T-helper 9 cell (primary cell): ENCODE measurements around the gene MEP1A.

Source experiments
- DNase-seq: peaks from one replicate; pipeline ENCODE4 v3.0.0-alpha.2; 2020

Gene MEP1A

DNA sequence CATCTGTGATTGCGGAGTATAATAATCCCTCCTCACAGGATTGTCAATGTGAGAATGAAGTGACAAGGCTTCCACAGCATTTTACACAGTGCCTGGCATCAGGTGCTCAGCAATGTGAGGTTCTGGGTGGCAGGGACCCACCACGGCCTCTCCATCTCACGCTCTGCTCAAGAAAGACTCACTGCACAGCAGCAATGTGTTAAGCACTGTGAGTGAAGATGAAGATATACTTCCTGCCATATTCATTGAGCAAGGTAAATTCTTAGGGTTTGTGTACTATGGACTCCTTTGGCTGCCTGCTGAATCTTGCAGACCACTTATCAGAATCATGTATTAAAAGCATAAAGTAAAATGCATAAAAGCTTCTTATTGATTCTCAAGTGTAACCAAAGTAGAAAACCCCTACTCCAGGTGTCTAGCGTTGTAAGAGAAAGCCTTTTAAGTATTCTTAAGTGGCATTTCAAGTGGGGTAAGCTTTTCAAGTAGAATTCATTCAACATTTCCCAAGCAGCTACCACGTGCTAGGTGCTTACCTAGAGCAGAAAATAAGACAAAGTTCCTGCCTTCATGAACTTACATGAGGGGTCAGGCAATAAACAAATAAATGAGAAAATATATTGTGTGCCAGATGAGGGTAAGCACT lies 17.0 kb upstream of the MEP1A start:
- no peak for DNase-seq

DNA sequence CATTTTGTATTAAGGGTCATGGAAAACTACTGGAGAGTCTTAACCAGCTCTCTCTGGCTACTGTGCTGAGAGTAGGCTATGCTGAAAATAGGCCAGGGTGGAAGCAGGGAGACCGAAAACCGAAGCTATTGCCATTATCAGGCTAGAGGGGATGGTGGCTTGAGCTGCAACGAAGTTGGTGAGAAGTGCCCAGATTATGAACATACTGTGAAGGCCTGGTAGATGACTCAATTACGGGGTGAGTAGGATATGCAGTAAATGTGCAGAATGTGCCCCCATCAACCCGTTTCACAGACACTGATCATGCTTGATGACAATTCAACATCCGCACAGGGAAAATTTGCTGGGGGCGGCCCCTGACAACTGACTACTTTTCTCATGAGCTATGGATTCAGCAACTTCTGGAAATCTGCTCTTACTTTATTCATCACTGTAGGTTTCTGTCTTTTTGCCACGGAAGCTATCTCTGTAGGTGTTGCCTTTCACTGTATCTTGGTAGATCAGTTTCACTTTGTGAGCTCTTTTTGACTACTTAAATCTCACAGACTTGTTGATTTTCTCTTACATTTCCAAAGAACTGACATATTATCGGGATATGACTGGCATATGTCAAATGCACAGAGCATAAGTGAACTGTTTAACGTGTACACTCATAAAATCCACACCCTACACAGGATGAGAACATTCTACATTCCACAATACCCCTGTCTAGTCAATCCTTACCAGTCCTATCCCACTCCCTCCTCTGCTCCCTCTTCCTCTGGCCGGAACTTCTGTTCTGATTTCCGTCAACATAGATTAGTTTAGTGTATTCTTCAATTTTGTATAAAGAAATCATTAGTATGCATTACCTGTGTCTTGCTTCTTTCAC lies 15.5 kb upstream of the MEP1A start:
- no peak for DNase-seq

DNA sequence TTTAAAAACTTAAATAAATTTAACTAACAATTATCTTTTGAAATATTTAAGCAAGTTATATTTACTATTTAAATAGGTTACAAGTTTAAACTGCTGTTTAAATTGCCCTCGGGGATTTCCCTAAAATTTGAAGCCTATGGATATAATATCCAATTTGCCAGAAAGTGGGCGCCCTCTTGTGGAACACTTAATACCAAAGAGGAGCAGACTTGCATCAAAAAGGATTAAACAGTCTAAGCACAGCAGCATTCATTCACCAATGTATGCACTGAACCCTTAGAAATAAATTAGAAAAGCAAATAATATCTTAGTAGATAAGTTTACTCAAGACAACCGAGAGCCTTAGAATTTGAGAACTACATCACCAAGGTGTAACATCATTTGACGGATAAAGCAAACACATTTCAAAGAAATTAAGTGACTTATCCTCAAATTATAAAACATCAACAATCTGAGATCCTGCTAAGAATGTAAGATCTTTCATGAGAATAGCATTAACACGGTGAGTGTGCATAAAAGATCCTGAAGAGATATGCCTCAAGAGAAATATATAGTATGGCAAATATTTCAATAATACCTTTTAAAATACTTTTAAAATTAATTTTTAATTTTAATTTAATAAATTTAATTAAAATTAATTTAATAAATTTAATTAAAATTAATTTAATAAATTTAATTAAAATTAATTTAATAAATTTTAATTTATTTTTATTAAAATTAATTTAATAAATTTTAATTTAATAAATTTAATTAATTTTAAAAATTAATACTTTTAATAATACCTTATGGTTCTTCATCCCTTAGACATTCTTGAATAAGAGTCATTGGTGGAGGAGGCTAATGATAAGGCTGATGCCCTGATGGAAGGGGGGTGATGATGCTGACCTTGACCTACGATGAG lies 11.5 kb upstream of the MEP1A start:
- DNase-seq, result no peak

DNA sequence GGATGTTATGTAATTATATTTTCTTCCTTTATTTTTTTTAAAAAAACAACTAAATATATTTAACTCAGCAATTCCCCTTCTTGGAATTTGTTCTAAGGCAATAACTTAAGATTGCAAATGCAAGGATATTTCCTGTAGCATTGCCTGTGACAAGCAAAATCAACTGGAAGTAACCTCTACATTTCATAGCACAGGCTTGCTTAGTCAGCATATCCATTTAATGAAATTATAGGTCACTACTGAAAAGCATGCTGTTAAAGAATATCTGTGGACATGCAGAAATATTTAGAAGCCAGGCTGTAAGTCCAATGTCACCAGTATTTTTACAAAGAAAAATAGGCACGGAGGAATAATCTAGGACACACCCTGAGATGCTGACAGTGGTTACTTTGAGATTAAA lies 8.7 kb upstream of the MEP1A start:
- DNase-seq, result no peak

DNA sequence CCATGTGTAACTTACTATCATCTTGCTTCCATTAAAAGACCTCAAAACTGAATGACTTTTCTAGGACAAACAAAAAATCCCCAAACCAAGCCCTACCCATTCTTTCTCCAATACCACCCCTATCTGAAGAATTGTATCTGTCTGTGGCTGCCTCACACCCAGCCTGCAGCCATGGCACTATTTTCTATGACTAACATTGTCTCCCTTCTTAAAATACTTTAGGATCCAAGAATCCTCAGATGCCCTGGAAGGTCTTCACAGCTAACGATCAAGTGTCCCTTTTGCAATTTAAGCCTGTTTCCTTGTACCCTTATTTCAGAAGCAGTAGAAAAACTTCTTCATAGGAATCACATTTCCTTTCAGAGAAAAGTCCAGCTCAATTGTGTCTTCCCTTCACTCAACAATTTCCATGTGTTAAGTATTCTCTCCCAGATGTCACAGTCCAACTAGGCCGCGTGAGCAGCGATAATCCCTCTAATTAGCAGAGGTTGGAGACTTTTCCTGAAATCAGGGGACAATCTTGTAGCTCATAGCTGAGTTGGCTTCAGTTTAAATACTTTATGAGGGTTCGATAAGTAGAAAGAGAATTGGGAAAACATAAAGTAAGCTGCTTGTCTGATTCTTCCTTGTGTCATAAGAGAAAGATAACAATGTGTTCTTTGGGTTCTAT lies 5.2 kb upstream of the MEP1A start:
- DNase-seq, result no peak

DNA sequence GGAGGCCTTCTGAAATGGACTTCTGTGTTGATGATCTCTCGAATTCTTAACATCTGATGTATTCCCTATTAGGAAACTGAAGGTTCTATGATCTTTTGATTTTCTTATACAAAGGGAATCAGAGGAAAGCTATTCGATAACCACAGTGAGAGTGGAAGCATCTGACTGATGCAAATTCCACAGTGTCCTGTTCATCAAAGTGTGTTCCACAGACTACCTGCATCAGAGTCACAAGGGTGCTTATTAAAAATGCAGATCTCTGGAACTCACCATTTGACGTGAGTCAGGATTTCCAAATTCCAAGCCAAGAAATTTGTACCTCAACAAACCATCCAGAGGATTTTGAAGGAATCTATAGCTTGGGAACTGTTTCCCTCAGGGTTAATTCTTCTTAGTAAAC lies 4.4 kb upstream of the MEP1A start:
- no peak for DNase-seq

DNA sequence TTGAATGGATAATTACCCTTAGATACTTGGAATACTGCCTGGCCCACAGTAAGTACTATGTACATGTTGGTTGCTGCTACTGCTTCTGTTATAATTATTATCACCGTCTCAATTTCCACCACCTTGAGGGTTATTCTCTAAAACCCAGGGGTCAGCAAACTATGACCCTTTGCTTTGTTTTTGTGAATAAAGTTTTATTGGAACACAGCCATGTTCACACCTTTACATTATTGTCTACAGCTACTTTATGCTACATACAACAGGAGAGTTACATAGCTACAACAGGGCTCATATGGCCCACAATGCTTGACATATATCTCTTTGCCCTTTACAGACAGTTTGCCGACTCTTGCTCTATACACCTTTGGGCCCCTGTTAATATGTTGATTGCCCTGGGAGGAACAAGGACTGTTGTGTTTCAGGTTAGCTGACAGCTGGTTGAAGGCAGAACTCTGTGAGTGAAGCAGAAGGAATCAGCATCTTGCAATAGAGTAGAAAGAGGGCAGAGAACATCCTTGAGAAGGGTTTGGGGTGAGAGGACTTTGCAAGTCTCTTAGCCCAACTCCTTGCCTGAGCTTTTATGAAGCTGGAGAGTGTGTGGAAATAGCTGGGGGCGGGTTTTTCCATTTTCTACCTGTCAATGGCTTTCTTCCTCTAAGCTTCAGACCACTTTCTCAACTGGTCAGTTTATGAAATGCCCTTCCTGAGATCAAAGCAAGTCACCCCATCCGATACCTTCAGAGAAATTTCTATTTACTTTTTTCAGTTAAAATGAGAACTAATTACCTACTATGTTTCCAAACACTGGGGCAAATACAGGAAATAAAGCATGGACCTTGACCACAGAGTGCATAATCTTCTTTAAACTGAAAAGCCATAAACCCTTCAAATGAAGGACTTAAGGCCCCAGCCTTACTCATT lies 3.5 kb upstream of the MEP1A start:
- no peak for DNase-seq

DNA sequence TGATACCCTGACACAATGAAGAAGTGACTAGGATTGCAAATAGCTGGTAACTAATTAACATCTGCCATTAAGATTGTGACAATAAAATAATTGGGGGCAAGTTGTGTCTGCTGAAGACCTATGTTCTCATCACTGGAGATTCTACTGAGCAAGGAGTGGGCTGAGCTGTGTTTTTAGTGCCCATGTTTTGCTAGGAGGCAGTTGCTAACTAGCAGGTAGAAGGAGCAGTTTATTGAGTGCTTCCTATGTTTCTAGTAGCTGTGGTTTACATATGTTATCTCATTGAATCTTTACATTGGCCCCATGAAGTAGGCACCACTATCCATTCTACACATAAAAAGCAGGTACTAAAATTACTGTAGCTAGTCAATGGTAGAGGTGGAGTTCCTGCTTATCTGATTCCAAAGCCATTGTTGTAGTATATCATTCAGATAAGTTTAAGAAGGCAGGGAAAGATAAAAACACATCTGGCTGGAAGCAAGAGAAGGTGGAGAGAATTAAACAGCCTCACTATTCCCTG lies 2.8 kb upstream of the MEP1A start:
- no peak for DNase-seq

DNA sequence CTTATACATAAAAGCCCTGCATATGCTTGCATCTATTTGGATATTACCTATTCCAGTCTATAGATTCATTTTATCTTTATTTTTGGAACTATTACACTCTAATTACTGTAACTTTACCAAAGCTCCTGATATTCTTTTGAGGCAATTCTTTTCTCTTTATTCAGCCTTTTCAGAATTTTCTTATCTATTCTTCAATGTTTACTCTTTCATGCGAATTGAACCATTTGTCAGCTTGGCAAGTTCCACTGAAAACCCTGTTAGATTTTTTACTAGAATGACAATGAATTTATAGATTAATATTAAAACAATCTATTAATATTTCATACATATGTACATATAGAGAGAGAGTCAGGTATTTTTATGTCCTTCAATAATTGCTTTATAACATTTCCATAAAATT lies 554 bp upstream of the MEP1A start:
- DNase-seq, result no peak

DNA sequence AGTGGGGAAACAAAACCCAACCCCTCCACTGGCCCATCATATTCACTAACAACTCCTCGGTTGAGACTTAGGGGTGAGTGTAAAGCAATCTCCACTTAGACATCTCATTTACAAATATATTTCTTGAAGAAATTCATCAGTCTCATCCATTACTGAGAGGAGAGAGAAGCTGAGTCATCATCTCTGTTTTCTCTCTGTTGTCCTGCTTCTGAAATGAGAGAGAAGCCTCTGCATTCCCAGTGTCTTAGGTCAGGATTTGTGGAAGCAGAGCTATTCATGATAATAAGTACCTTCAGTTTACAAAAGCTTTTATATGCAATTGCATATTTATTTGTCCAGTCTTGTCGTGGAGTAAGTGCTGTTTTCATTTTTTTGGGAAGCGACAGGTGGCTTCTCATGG lies 879 bp downstream of the MEP1A start:
- DNase-seq, result no peak

DNA sequence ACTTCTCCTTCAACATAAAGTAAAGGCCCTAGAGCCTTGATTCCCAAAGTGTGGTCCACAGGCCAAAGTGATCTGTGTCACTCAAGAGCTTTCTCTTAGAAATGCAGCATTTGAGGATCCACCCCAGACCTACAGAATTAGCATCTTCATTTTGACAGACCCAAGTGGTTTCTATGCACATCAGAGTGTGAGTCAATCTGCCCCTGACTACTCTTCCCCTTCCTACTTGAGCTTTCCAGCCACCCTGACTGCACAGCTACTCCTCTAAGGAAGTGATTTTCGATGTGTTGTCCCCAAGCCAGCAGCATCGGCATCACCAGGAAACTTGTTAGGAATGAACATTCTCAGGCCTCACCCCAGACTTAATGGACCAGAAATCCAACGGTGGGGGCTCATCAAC lies 2.6 kb downstream of the MEP1A start:
- DNase-seq, result no peak

DNA sequence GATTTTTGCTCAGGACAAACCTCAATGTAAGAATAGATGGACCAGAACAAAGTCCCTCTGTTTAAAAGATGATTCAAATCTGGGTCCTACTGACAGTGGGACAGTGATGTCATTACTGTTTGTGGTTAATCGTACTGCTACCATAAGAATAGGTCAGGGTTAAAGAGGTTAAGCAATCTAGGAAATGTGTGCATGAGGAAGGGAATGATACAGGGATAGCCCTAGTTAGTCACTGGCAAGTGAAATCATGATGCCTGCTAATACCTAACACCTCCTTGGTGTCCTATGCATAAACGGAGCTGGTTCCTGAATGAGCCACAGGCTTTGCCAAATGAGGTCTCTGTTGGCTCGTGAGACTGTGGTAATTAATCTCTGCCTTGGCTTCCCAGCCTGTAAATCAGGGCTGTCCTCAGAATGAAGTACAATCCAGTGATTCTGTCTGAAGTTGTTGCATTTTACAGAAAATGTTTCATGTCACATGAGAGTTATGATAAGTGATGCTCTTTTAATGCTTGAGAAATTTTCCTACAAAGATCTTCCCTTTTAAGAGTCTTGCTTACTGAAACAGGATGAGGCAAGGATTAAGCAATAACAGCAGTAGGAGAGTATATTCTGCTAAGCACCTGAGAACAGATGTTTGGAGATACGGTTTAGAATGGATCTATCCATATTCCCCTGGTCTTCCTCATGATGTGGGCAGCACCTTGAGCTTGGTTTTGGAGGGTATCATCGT lies 3.8 kb downstream of the MEP1A start:
- DNase-seq, result no peak

DNA sequence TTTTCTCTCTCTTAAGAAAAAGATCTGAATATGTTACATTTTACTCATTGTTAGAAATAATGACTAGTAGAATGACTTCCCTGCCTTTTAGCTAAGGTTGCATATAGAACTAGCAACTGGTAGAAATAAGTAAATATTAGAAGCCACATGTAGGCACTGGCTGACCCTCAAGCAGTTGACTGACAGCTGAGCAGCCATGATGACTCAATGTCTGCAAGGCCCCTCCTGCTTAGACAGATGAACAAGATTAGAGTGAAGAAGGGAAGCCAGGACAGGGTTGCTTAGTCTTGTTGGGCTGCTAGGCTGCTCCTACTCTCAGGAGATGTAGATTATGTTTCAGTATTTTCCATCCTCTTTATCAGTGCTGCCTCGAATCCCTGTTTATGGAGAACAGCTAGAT lies 6.5 kb downstream of the MEP1A start:
- no peak for DNase-seq

DNA sequence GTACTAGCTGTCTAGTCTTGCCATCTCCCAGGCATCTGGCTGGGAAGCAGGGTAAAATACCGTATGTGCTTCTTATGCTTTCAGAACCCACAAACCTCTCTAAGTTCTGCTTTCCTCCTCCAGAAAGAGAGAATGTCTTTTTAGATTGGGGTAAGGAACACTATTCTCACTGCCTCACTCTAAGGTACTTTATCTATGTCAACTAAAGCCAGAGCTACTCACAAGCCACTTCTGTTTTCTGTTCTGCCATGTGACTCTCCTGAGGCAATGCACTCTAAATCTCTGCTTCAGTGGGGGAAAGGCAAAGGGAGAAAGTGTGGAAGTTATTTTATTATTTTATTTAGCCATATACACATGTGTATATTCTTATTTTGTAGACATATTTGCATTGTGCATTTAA lies 15.6 kb downstream of the MEP1A start:
- DNase-seq, result no peak

DNA sequence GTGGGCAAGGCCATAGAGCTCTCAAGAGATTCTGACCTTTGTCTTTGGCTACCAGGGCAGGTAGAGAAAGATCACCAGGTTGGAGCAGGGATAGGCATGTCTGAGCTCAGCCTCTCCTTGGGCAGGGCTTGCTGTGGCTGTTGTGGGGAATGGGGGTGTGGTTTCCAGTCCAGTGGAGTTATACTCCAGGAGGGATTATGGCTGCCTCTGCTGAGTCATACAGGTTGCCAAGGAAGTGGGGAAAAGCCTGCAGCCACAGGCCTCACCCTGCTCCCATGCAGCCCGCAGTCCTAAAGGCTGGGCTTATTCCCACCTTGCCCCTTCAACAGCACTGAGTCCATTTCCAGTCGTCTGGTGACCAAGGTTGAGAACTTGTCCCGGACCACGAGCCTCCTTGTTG lies 21.9 kb downstream of the MEP1A start:
- DNase-seq, result no peak

DNA sequence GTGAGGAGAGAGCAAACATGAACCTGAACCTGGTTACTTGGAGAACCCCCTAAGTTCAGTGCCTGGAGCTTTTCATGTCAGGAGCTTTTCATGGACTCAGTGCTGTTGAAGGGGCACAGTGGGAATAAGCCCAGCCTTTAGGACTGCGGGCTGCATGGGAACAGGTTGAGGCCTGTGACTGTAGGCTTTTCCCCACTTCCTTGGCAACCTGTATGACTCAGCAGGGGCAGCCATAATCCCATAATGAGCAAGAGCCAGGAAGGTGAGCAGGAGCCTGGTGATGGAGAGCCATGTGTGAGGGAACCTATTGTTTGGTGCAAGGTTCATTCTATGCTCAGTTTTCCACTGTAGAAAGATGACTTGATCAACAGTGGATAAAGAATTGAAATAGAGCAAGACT lies 23.4 kb downstream of the MEP1A start:
- DNase-seq, result no peak

DNA sequence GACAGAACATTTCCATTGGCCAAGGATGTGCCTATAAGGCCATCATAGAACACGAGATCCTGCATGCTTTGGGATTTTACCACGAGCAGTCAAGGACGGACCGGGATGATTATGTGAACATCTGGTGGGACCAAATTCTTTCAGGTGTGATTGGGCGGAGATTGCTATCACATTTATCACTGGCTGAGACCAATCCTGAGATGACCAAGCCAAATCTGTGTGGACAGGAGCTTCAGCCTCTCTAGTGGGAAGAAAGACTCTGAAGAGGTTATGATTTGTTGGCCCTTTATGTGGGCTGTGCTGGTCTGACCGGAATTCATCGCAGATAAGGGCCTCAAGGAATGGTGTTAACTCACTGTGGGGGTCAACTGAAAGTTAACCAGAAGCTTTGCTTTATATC lies 26.4 kb downstream of the MEP1A start:
- DNase-seq, result no peak

DNA sequence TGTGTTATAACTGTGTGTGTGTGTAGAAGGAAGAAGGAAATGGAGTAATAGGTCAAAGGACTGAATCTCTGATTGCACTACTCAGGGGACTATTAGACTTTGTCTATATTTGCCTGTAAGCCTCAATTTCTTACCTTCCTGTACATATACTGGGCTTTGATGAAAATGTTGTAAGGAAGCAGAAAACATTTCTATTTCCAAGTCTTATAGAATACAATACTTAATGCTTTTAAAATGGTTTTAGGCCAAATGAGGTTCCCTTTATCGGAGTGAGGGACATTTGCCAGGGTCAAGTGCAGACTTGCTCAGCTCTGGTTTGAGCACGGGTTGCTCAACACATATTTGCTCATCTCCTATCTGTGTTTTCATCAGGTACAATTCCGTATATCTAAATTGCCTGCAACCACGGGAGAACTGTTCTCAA lies 28.3 kb downstream of the MEP1A start:
- no peak for DNase-seq

DNA sequence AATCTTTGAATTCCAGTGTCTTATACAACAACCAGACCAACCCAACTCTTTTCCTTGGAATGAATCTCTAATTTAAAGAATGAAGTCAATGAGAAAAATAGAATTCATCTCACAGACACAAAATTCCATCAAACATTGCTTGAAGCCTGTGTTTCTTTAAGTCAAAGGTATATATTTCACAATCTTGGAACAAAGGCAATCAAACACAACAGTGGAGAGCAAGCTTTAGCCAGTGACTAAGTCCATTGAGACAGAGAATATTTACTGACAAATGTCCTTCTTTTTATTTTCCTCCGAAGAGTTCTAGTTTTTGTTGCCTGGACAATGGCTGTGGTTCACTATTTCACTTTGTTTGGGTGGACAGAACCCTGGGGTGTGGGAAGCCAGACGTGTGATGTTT lies 35.8 kb downstream of the MEP1A start:
- no peak for DNase-seq

DNA sequence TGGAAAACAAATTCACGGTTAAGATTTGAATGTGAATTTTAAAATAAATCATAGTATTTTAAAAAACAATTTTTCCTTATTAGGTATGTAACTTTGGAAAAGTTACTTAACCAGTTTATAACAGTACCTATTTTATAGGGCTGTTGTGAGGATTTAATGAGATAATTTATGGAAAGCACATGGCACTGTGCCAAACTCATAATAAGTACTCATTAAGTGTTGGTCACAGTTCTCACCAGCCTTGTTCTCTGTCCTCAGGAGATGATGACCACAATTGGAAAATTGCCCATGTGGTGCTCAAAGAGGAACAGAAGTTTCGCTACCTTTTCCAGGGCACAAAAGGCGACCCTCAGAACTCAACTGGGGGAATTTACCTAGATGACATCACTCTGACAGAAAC lies 39.6 kb downstream of the MEP1A start:
- DNase-seq, result no peak
